Measurements from ENCODE around the gene FARP1.

The FARP1 gene

GRCh38 chr13:98234348-98234747, 91.5 kb downstream of the FARP1 start:
- DNase-seq: no peak

- DNase-seq: no peak
Observed at GRCh38 chr13:98236197-98236596, 93.3 kb downstream of the FARP1 start.

- peak; percentile 78 for DNase-seq
Observed at GRCh38 chr13:98237331-98237730, 94.4 kb downstream of the FARP1 start.

GRCh38 chr13:98239162-98240076, 96.5 kb downstream of the FARP1 start:
- DNase-seq: peak; percentile 69

- DNase-seq: peak; percentile 20
Observed at GRCh38 chr13:98240135-98240534, 97.2 kb downstream of the FARP1 start.

- DNase-seq: no peak
Observed at GRCh38 chr13:98240974-98241373, 98.1 kb downstream of the FARP1 start.

GRCh38 chr13:98241976-98242375, 99.1 kb downstream of the FARP1 start:
- DNase-seq: no peak

- DNase-seq: no peak
Observed at GRCh38 chr13:98242403-98242802, 99.5 kb downstream of the FARP1 start.

- no peak for DNase-seq
Observed at GRCh38 chr13:98243929-98244272, 101.0 kb downstream of the FARP1 start.

- DNase-seq: no peak
Observed at GRCh38 chr13:98246538-98247172, 103.8 kb downstream of the FARP1 start.

- DNase-seq: no peak
Observed at GRCh38 chr13:98251708-98252107, 108.8 kb downstream of the FARP1 start.

- no peak for DNase-seq
Observed at GRCh38 chr13:98252931-98253470, 110.1 kb downstream of the FARP1 start.

- no peak for DNase-seq
Observed at GRCh38 chr13:98253526-98253925, 110.6 kb downstream of the FARP1 start.

GRCh38 chr13:98254513-98254912, 111.6 kb downstream of the FARP1 start:
- DNase-seq: no peak

GRCh38 chr13:98258226-98258625, 115.3 kb downstream of the FARP1 start:
- no peak for DNase-seq

- no peak for DNase-seq
Observed at GRCh38 chr13:98260357-98261164, 117.7 kb downstream of the FARP1 start.

GRCh38 chr13:98261165-98261702, 118.3 kb downstream of the FARP1 start:
- DNase-seq: no peak

GRCh38 chr13:98262292-98262691, 119.4 kb downstream of the FARP1 start:
- DNase-seq: no peak

- DNase-seq: no peak
Observed at GRCh38 chr13:98263841-98264240, 120.9 kb downstream of the FARP1 start.

- no peak for DNase-seq
Observed at GRCh38 chr13:98264877-98265276, 122.0 kb downstream of the FARP1 start.

GRCh38 chr13:98265692-98266551, 123.0 kb downstream of the FARP1 start:
- DNase-seq: no peak
